NCI-H1694 (cell line): ENCODE results near the gene STK40.
A peak's percentile ranks its signal among the peaks of the same experiment; 100 is the strongest.

Source experiments
- DNase-seq: peaks from one replicate; lab custom pipeline; 2025; lab: John Stamatoyannopoulos, UW

Gene STK40

DNA sequence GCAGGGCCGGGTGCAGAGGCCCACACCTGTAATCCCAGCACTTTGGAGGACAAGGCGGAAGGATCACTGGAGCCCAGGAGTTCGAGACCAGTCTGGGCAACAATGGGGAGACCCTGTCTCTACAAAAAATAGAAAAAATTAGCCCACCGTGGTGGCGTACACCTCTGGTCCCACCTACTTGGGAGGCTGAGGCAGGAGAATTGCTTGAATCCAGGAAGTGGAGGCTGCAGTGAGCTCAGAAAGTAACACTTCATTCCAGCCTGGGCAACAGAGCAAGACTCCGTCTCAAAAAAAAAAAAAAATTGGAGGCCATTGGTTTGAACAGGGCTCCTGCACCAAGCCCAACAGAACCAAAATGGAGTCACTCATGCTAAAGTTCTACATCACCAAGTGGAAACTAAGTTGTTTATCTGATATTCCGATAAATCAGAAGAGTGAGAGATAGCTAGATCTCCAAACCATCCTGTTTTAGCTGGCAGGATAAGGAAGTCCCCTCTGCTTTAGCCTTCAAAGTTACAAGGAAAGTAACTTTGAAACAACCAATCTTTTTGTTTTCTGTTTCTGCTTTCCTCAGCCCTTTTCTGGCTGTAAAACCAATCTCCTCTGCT, 12.8 kb upstream of the STK40 start:
- no peak for DNase-seq

DNA sequence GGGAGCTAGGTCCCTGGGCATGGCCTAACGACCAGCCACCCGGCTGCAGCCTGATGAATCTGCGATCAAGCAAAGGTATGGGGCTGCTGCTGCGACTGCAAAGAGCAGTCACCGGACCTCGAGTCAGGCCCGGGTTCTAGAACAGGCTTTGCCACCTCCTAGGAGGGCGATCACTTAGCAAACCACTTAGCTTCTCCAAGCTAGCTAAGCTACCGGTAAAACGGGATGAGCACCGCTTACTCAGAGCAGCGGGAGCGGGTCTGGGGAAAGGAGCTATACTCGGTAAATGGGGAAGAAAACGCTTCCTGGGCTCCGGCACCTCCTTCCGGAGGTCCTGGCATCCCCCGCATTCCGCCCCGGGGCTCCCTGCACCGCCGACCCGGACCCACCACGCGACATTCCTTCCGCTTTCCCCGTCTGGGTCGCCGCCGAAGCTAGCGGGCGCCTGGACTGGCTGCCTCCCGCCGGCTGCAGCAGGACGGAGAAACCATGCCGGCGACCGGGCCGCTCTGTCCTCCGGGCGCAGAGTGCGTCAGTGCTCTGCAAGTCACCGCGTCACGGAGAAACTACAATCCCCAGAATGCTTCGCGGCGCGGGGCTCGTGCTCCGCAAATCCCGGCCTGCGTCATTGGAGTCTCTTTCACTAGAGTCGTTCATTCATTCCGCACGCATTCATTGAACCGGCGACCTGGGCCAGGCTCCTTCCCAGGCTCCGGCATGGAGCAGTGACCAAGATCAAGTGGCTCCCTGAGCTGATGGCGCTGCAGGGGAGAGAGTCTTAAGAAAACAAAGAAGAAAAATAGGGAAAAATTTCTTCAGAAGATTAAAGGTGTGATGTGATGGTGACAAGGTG, 11.9 kb upstream of the STK40 start, which contains the start of gene LSM10:
TSS of gene LSM10 (minus strand) at position 531 of the 853 bp plus-strand sequence. CDS start 3,779 bp downstream, outside the sequence.
- peak; percentile 74 for DNase-seq

DNA sequence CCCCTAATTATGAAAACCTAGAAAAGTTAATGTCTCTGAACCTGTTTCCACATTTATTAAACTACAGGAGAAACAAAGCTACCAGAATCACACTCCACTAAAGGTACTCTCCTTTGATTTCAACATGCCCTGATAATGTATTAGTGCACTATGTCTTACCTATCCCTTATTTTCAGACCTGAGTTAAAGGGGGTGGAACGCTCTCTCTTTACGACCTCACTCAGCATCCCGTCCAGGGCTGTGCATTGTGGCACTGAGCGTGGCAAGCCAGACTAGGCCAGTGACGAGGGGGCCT, 11.3 kb upstream of the STK40 start:
- DNase-seq = no peak

DNA sequence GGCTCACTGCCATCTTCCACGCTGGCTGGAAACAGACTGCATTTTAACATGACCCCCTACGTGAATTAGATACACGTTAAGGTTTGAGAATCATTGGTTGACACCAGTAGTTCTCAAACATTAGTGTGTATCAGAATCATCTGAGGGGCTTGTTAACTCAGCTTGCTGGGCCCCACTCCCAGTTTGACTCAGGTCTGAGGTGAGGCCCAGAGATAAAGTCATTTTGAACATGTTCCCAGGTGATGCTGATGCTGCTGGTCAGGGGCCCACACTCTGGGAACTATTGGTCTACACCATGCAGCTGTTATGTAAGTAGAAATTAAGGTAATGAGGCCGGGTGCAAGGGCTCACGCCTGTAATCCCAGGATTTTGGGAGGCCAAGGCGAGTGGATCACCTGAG, 10.6 kb upstream of the STK40 start:
- no peak for DNase-seq

DNA sequence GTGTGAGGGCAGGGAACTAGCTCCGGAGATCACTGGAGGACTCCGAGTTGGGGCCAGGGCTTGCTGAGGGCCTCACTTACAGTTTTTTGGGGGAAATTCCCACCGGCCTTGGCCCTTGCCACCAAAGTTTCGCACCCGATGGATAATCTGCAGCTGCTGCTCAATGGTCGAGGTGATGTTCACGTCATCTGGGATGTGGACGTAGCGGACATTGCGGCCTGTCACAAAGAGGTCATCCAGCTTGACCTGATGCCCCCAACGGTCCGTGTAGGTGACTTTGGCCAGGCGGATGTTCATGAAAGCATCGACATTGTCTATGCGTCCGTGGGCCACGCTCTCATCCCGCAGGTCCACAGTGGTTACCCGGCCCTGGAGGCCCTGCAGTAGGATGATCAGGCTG, 8.0 kb upstream of the STK40 start:
- DNase-seq = no peak

DNA sequence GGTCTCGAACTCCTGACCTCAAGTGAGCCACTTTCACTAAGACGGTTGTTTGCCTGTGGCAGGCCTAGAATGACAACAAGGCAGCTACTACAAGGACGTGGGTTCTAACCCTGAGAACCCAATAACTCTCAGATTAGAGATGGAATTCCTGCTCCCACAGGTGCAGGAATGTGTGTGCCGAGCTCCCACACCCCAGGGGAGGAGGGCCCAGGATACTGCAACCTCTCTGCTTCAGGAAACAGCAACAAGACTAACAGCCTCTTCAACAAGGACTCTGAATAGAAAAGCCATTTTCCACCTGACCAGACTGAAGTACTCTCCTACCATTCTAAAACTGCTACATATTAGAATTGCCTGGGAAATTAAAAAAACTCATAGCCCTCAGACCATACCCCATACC, 7.1 kb upstream of the STK40 start:
- DNase-seq = no peak

DNA sequence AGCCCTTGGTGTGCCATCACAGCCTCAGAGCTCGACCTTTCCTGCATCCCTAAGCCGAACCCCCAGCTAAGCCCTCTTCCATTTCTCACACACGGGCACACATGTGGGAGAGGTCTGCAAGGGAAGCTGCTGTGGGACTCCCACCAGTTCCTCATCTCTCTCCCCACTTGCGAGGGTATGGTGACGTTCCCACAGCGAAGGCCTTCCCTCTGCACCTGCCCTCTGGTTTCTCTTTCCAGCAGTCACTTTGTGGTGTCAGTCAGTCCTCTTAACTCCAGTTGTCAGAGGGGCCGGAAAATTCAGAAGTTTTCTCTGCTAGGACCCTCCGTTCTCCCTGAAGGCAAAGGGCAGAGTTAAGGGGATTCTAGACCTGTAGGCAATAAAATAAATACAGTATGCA, 5.5 kb upstream of the STK40 start:
- DNase-seq = no peak

DNA sequence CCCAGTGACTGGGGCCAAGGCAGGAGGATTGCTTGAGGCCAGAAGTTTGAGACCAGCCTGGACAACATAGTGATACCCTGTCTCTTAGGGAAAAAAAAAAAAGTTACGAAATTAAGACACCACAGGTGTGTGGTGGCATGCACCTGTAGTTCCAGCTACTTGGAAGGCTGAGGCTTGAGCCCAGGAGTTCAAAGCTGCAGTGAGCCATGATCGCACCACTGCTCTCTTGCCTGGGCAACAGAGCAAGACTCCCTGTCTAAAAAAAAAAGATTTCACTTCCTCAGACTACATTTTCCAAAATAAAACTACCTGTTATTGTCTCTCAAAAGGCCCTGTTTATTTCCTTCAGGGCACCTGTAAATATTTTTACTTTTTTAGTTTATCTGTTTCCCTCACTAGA, 4.7 kb upstream of the STK40 start:
- DNase-seq = no peak

DNA sequence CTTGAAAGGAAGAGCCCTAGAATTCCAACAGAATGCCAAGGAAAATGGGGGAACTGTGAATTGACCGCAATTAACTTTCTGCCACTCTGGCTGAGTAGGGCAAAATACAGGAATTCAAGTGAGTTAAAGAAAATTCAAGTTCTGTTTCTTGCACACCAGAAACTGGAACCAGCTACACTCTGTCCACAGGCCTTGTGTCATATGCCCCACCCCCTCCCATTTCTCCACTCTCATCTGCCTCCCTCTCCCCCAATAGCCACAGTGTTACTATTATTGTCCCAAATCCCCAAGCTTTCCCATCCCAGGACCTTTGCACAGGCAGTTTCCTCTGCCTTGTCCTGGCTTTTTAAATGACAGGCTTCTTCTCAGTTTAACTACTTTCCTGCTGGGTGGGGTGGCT, 4.3 kb upstream of the STK40 start:
- DNase-seq = no peak

DNA sequence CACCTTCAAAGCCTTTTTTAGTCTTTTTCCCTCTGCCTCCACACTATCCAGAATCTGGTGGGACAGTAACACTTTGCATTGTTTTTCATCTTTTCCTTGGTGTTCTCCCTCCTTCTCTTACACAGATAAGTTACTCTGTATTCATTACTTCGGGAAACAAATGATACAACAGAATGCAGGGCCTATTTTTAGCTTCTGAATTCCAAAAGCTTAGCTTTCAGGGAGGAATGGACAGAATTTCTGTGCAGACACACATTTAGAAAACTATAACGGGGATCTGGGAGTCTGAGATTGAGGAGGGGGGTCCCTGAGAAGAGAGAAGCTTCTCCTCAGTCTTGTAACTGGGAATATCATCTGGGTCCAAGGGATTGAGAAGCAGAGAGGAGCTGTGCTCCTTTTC, 3.5 kb upstream of the STK40 start:
- no peak for DNase-seq

DNA sequence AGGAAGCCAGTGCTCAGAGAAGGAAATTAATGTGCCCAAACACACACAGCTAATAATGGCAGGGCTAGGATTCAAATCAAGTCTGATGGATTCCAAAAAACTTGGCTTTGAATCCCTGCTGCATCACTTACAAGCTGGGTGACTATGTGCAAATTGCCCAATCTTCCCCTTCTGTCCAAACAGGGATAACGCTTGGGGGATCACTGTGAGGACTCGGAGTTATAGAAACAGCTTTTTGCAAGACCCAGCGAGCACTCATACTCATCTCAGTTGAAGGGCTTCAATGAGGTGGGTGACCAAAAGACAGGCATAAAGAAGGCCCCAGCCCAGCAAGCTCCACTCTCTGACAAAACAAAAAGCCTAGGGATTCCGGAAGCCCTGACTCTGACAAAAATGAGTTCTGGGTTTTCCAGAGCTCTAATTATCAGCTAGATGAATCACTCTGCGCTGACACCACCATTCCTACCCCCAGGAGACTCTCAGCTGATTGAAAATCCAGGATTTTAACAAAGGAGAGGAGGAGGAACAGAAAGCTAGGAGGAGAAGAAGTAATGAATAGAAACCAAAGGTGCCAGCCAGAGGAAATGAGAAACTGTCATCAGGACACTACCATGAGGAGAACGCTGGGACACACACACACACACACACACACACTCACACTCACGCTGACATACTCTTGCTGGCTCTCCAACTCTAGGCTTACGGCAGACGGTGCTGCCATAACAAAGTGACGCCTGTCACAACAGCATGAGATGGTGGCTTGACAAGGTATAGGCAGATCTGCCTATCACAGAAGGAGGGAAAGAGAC, 1.6 kb upstream of the STK40 start:
- DNase-seq = no peak

DNA sequence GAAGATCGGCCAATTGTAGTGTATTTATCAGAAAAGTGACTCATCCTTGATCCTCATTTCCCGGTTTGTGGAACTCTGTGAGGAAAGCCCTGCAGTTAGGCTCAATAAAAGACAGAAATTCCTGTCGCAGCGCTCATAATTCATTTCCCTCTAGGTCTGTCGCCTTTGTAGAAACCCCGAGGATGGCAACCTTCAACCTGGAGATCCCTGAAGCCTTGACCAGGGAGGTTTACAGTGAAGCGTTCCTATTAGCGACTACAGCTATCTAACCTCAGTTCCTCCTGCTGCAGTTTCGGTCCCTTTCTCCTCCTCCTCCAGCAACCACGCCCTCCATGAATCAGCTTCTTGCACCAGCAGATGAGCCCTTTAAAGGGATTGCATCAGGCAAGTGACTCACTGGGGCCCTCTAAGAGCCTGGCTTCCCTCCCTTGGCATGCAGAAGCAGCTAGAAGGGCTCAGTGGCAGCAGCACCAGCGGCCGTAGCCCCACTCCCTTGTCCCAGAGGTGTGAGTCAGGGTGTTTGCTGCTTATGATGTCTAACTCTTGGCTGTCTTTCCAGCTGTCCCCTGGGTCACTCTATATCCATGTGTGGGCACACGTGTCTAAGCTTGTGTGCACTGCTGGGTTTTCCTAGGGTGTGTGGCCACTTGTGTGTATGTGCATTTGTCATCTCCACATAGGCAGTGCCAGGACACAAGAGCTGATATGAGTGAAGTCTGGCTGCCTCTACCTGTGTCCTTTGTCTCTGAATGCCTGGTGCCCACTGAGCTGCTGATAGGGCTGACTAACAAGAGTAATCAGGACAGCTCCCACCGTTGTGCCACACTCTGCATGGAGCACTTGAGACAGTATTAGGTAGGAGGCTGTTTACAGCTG, 779 bp upstream of the STK40 start:
- DNase-seq = peak; percentile 64

DNA sequence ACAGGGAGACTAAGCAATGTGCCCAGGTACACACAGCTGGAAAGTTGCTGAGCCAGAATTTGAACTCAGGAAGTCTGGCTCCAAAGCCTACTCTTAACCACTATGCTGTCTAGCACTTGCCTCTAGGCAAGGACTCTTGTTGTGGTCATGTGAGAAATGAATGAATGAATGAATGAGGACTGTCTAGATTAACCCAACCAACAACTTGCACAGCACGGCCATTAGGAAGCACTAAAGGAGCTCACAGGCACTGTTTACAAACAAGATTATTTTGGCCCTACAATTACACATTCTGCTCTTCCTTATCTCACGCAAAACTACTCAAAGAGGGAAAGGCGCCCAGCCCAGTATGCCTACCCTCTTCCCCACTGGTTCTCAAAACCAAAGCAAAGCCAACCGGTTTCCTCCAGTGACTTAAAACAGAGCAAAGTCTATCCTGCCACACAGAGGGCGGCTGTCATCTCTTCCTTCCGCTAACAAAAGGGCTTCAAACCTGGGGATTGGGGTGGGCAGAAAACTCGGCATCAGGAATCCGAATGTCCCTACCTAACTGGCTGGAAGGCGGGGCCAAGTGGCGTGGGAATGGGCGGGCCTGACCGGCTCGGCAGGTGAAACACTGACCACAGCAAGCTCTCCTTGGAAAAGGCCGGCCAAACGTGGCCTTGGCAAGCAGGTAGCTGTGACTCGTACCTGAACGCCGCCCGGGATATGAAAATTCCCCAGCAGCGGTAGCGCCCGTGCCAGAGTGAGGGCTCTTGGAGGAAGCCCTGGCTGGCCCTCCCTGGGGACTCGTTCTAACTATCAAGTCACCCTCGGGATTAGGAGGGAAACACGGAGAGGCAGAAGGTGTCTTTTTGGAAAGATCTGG, 948 bp downstream of the STK40 start:
- no peak for DNase-seq

DNA sequence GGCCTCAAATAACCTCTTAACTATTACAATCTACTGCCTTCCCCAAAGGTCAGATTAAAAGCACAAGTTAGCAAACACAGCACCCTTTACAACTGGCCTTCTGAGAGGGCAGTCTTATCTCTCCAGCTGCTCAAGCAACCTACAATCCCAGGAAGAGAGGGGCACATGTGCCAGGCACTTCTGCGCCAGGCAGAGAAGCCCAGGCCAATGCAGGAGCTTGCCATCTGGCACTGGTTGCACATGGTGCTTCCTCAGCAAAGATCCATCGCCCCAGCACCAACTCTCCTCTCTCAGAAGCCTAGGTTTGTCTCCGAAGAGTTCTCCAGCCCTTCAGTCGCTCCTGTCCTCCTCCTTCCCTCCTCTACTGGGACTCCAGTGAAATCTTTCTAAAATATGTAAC, 2.5 kb downstream of the STK40 start:
- DNase-seq = no peak

DNA sequence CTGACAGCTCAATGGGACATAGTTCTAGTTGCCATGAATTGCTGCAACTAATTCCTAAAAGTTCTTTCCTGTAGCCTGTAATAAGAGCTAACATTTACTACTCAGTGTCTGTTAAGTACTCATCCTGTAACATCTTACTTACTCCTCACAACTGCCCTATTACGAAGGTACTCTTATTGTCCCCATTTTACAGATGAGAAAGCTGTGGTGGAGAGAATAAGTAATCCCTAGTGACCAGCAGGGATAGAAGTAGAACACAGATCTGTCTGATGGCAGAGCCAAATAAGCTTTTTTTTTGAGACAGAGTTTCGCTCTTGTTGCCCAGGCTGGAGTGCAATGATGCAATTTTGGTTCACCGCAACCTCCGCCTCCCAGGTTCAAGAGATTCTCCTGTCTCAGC, 3.1 kb downstream of the STK40 start:
- no peak for DNase-seq

DNA sequence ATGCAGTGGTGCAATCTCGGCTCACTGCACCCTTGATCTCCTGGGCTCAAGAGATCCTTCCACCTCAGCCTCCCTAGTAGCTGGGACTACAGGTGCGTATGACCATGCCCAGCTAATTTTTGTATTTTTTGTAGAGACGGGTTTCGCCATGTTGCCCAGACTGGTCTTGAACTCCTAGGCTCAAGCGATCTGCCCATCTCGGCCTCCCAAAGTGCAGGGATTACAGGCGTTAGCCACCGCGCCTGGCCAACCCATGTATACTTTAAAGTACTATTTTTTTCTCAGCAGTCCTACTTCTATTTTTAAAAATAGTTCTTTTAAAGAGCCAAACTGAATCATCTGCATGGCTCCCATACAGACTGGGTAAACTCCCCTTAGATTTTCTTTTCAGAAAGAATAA, 3.5 kb downstream of the STK40 start:
- no peak for DNase-seq

DNA sequence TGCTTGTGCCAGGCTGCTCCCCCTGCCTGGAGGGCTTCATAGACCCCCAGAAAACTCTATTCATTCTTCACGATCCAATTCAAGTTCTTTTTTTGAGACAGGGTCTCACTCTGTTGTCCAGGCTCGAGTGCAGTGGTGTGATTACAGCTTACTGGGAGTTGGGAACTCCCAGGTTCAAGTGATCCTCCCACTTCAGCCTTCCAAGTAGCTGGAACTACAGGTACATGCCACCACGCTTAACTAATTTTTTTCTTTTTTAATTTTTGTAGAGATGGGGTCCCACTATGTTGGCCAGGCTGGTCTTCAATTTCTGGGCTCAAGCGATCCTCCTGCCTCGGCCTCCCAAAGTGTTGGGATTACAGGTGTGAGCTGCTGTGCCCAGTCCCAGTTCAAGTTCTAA, 4.3 kb downstream of the STK40 start:
- no peak for DNase-seq

DNA sequence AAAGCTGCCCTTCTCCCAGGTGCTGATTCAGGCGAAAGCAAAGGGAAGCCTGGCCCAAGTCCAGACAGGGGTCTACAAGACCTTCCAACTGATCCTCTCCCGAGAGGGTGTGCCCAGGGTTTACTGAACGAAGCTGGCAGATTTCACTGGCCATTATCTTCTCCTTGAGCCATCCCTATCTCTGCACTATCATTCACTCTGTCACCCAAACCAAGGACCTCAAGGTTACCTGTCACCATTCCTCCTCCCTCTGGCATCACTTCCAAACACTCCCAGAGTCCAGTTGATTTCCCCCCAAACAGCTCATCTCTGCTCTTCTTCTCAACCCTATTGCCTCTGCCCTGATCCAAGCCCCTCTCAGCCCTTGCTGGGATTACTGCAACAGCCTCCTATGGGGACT, 4.9 kb downstream of the STK40 start:
- DNase-seq = no peak

DNA sequence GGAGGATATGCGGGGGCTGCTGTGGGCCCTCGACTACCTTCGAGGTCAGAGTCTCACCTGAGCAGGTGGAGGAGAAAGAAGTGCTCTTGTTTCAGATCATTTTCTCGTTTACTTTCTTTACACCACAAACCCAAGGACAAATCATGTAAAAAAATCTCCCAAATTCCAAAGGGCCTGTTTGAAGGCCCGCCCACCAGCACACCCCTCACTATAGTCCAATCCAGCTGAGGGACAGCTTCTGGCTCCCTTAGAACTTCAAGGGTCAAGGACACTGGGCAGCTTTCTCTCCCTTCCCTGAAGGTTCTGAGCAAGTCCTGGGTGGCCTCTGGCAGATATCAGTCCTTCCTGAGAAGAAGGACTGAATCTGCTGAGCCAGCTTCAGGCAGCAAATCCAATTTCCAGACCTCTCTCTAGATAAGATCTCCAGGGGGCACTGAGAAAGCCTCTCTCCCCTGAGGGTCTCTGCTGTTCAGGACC, 5.5 kb downstream of the STK40 start:
- DNase-seq = no peak

DNA sequence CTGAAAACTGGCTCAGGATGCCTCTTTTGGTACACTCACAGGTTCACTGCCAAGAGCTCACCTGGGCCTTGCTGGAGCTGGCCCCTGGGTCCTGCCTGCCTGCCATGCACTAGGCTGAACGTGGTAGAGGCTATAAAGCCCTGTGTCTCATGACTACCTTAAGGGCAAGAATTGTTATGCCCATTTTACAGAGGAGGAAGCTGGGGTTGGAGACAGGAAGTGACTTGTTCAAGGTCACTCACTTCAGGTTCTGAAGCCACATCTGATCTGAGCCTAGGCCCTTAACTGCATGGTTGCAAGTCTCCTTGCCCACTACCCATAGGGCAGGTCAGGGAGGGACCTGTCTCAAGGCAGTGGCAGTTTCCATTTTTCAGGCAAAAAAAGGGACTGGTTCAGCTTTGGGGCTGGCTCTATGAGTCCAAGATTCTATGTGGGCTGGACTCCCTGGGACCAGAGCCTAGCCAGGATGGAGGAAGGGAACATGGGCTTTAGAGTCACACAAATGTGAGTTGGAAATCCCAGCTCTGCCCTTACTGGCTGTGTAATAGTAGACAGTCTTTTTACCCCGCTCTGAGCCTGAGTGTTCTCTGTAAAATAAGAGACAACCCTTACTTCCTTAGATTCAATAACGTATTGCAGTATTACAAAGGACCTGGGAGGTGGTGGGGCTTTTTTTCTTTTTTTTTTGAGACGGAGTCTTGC, 7.8 kb downstream of the STK40 start:
- DNase-seq = no peak
